SK-N-SH treated with all-trans-retinoic acid at 6 μM for 48 hours (cell line): ENCODE data around the gene RUFY4.
"Not testable (repeated sequence)": the region's sequence is repeated elsewhere in the genome, so short reads cannot be mapped to it uniquely, and the experiment has no call there.

ENCODE experiments used
- CSDC2 ChIP-seq: fragments of 250-450 bp; sonication (Bioruptor Pico); IDR thresholded peaks from 2 replicates; pipeline ENCODE4 v1.5.0; 2020; ENCODE audit warnings: mild to moderate bottlenecking, moderate library complexity
- ISL1 ChIP-seq: fragments of 250-450 bp; sonication (Bioruptor Pico); IDR thresholded peaks from 2 replicates; pipeline ENCODE4 v2.1.2; 2022; ENCODE audit warnings: mild to moderate bottlenecking, moderate library complexity
- OSR1 ChIP-seq: fragments of 250-450 bp; sonication (Bioruptor Pico); IDR thresholded peaks from 2 replicates; pipeline ENCODE4 v1.8.0; 2022; ENCODE audit warnings: moderate library complexity, mild to moderate bottlenecking, inconsistent platforms
- PATZ1 ChIP-seq: fragments of 250-450 bp; sonication (Bioruptor Pico); IDR thresholded peaks from 2 replicates; pipeline ENCODE4 v1.8.0; 2020; ENCODE audit warnings: mild to moderate bottlenecking, moderate library complexity, borderline replicate concordance
- POU6F1 ChIP-seq: fragments of 250-450 bp; sonication (Bioruptor Pico); IDR thresholded peaks from 2 replicates; pipeline ENCODE4 v1.8.0; 2021; ENCODE audit warnings: low read depth, mild to moderate bottlenecking, moderate library complexity, borderline replicate concordance
- SNAI2 ChIP-seq: fragments of 250-450 bp; sonication (Bioruptor Pico); IDR thresholded peaks from 2 replicates; pipeline ENCODE4 v1.5.0; 2020; ENCODE audit warnings: mild to moderate bottlenecking, moderate library complexity
- TOX ChIP-seq: fragments of 250-450 bp; sonication (Bioruptor Pico); IDR thresholded peaks from 2 replicates; pipeline ENCODE4 v1.8.0; 2021; ENCODE audit warnings: mild to moderate bottlenecking, moderate library complexity, borderline replicate concordance
- ZFP3 ChIP-seq: fragments of 250-450 bp; sonication (Bioruptor Pico); IDR thresholded peaks from 2 replicates; pipeline ENCODE4 v1.5.0; 2020; ENCODE audit warnings: mild to moderate bottlenecking, moderate library complexity
- ZFP30 ChIP-seq: fragments of 450-650 bp; formaldehyde crosslinking; IDR thresholded peaks from 2 replicates; pipeline ENCODE4 v1.5.0; 2022; ENCODE audit warnings: mild to moderate bottlenecking, moderate library complexity
- ZNF8 ChIP-seq: fragments of 450-650 bp; formaldehyde crosslinking; IDR thresholded peaks from 2 replicates; pipeline ENCODE4 v1.5.0; 2020; ENCODE audit warnings: mild to moderate bottlenecking, moderate library complexity

- TF ChIP-seq ISL1 (CRISPR knock-in tag); ZFP3; POU6F1 (CRISPR knock-in tag); ZFP30 (CRISPR knock-in tag); PATZ1 (CRISPR knock-in tag); TOX (CRISPR knock-in tag); SNAI2 (CRISPR knock-in tag); CSDC2 (CRISPR knock-in tag); OSR1 (CRISPR knock-in tag): not testable (repeated sequence)
- TF ChIP-seq ZNF8 (CRISPR knock-in tag) = peak; percentile 58; the same call in 1 of the 2 replicates
Observed at GRCh38 chr2:218044599-218044998, 24.5 kb upstream of the RUFY4 start.
